SK-N-SH (cell line): ENCODE measurements around the gene TMEM140. TPM values are rescaled to one million over a fixed set of nuclear protein-coding genes. Genes with fewer than 3 reads are reported as not detected.

Experiments used
- CTCF ChIA-PET: fragments of 300-600, 350-600 bp; formaldehyde crosslinking; extraction: SDS; loops from one replicate; lab custom pipeline; 2021; lab: Yijun Ruan, JAX
- POLR2A ChIA-PET: fragments of 350-600 bp; sonication (Branson Sonifier 250); formaldehyde crosslinking; extraction: SDS; loops from one replicate; lab custom pipeline; 2020; ENCODE audit warnings: antibody characterized with exemption, inconsistent platforms; lab: Yijun Ruan, JAX
- DNase-seq: peaks from one replicate; pipeline ENCODE4 v3.0.0; 2012
- H2AFZ ChIP-seq: fragments of 200-600 bp; sonication (generic); 2 replicates; pipeline ENCODE4 v1.8.1; 2016; ENCODE audit warnings: antibody characterized with exemption, mild to moderate bottlenecking, low read depth
- H3F3A ChIP-seq: fragments of 200-600 bp; sonication (generic); replicated peaks from 2 replicates; pipeline ENCODE3; 2016; ENCODE audit warnings: antibody characterized with exemption, mild to moderate bottlenecking; ENCODE audit not compliant: insufficient read depth
- H3K27ac ChIP-seq, 2 experiments: fragments of 200-500 bp in 1 of 2; fragments of 200-600 bp in 1 of 2; sonication (Bioruptor generic) in 1 of 2; sonication (generic), shearing (Covaris generic) in 1 of 2; 2 replicates each; pipeline versions ENCODE4 v1.5.1 to v1.6.1; 2014 to 2016; ENCODE audit warnings: low read depth in 2 of 2, inconsistent platforms in 1 of 2, low read length in 1 of 2, mild to moderate bottlenecking in 1 of 2, mixed read lengths in 1 of 2
- H3K27me3 ChIP-seq: fragments of 200-600 bp; sonication (generic), shearing (Covaris generic); 2 replicates; pipeline ENCODE4 v1.6.1; 2016; ENCODE audit warnings: mixed run types; ENCODE audit not compliant: insufficient read depth
- H3K36me3 ChIP-seq, 2 experiments: fragments of 200-500 bp in 1 of 2; fragments of 200-600 bp in 1 of 2; sonication (Bioruptor generic) in 1 of 2; sonication (generic) in 1 of 2; replicated peaks in 1 of 2; 2 replicates each; pipeline versions ENCODE3 to v1.5.1; 2014 to 2016; ENCODE audit warnings: low read length in 1 of 2, mild to moderate bottlenecking in 1 of 2; ENCODE audit not compliant: insufficient read depth in 2 of 2, control insufficient read depth in 1 of 2
- H3K4me1 ChIP-seq, 2 experiments: fragments of 200-500 bp in 1 of 2; fragments of 200-600 bp in 1 of 2; sonication (Bioruptor generic) in 1 of 2; sonication (generic), shearing (Covaris generic) in 1 of 2; 2 replicates each; pipeline versions ENCODE4 v1.5.1 to v1.6.1; 2014 to 2016; ENCODE audit warnings: low read depth in 1 of 2, low read length in 1 of 2, mixed run types in 1 of 2; ENCODE audit not compliant: insufficient read depth in 2 of 2, control insufficient read depth in 1 of 2
- H3K4me2 ChIP-seq: fragments of 200-600 bp; sonication (generic), shearing (Covaris generic); 2 replicates; pipeline ENCODE4 v1.6.1; 2017; ENCODE audit warnings: mixed run types
- H3K4me3 ChIP-seq, 2 experiments: fragments of 200-500 bp in 1 of 2; fragments of 200-600 bp in 1 of 2; sonication (Bioruptor generic) in 1 of 2; sonication (generic), shearing (Covaris generic) in 1 of 2; 2 replicates each; pipeline versions ENCODE4 v1.5.1 to v1.8.1; 2014 to 2016; ENCODE audit warnings: low read depth in 2 of 2, inconsistent platforms in 1 of 2, low read length in 1 of 2, mild to moderate bottlenecking in 1 of 2, mixed read lengths in 1 of 2, moderate library complexity in 1 of 2
- H3K79me2 ChIP-seq: fragments of 200-600 bp; sonication (generic); 2 replicates; pipeline ENCODE4 v1.8.1; 2017; ENCODE audit warnings: mild to moderate bottlenecking; ENCODE audit not compliant: insufficient read depth
- H3K9ac ChIP-seq: fragments of 200-600 bp; sonication (generic); 2 replicates; pipeline ENCODE4 v1.6.1; 2017; ENCODE audit warnings: mixed run types
- H3K9me2 ChIP-seq: fragments of 200-600 bp; sonication (generic); 2 replicates; pipeline ENCODE4 v1.6.1; 2017; ENCODE audit warnings: mixed run types
- H3K9me3 ChIP-seq: fragments of 200-600 bp; sonication (generic); 2 replicates; pipeline ENCODE4 v1.6.1; 2017; ENCODE audit warnings: mixed run types, mild to moderate bottlenecking, moderate library complexity
- H4K20me1 ChIP-seq: fragments of 200-600 bp; sonication (generic); 2 replicates; pipeline ENCODE4 v1.6.1; 2017; ENCODE audit warnings: mild to moderate bottlenecking, mixed run types; ENCODE audit not compliant: insufficient read depth
- CHD2 ChIP-seq: fragments of 150-350 bp; IDR thresholded peaks from 2 replicates; pipeline ENCODE4 v1.6.1; 2018; ENCODE audit warnings: low read length; ENCODE audit not compliant: partially characterized antibody
- CTCF ChIP-seq: fragments of 200-600 bp; sonication (generic); IDR thresholded peaks from 2 replicates; pipeline ENCODE4 v1.6.1; 2017; ENCODE audit warnings: antibody characterized with exemption, mild to moderate bottlenecking, moderate library complexity
- EZH2phosphoT487 ChIP-seq: fragments of 200-600 bp; sonication (generic); IDR thresholded peaks from 2 replicates; pipeline ENCODE4 v1.6.1; 2017; ENCODE audit warnings: low read depth, mixed run types, mild to moderate bottlenecking, antibody characterized with exemption, moderate library complexity, borderline replicate concordance
- FOSL2 ChIP-seq: IDR thresholded peaks from 2 replicates; pipeline ENCODE4 v1.4.0; 2012; ENCODE audit warnings: low read depth, mild to moderate bottlenecking, moderate library complexity, borderline replicate concordance
- GATA2 ChIP-seq: sonication (generic); formaldehyde crosslinking; IDR thresholded peaks from 2 replicates; pipeline ENCODE4 v1.5.0; 2020; ENCODE audit warnings: mild to moderate bottlenecking, missing genetic modification reagents
- IRF3 ChIP-seq: fragments of 150-350 bp; IDR thresholded peaks from 2 replicates; pipeline ENCODE4 v1.6.1; 2016; ENCODE audit warnings: mild to moderate bottlenecking, low read depth, low read length
- NRF1 ChIP-seq: IDR thresholded peaks from 2 replicates; pipeline ENCODE4 v1.6.1; 2012; ENCODE audit warnings: low read depth, mild to moderate bottlenecking, low read length
- POLR2AphosphoS5 ChIP-seq: IDR thresholded peaks from 2 replicates; pipeline ENCODE4 v1.6.1; 2012; ENCODE audit warnings: low read depth, low read length
- RCOR1 ChIP-seq: fragments of 150-350 bp; IDR thresholded peaks from 2 replicates; pipeline ENCODE4 v1.6.1; 2017; ENCODE audit warnings: antibody characterized with exemption, low read length
- RXRA ChIP-seq: IDR thresholded peaks from 2 replicates; pipeline ENCODE4 v1.4.0; 2012; ENCODE audit warnings: low read depth, mild to moderate bottlenecking, borderline replicate concordance
- SIN3A ChIP-seq: IDR thresholded peaks from 2 replicates; pipeline ENCODE4 v1.6.1; 2012; ENCODE audit warnings: low read depth, mild to moderate bottlenecking, low read length, moderate library complexity, borderline replicate concordance
- TCF12 ChIP-seq: IDR thresholded peaks from 2 replicates; pipeline ENCODE4 v1.4.0; 2012
- USF2 ChIP-seq: fragments of 150-350 bp; IDR thresholded peaks from 2 replicates; pipeline ENCODE4 v1.6.1; 2017; ENCODE audit warnings: antibody characterized with exemption, low read length, low read depth, borderline replicate concordance
- YY1 ChIP-seq: IDR thresholded peaks from 2 replicates; pipeline ENCODE4 v1.4.0; 2012; ENCODE audit warnings: low read depth, mild to moderate bottlenecking
- WGBS: methylation state at CpG from one replicate; pipeline ENCODE4 v1.1.6; 2017; ENCODE audit warnings: low lambda C conversion rate; 5-methylcytosine and 5-hydroxymethylcytosine counted together
- polyA plus RNA-seq, 3 experiments: library from polyadenylated mRNA; depleted of rRNA; stranded (reverse); fragments of >200 nt; gene quantifications; 2 replicates each; pipeline ENCODE4 v1.2.3, GENCODE V29; 2012

Gene TMEM140
- polyA plus RNA-seq, 1 of the 3 experiments (the other 2 are of a cell fraction), result 0.12 TPM

GRCh38 chr7:135162382-135163001, 14.6 kb downstream of the TMEM140 start:
- Histone ChIP-seq H3K27me3 (no peaks in the 10 kb centered on the region), H3F3A (peaks cover 6% of the 10 kb centered on the region), H3K9me2 (no peaks in the 10 kb centered on the region), H3K4me2 (no peak overlapping the region), H4K20me1 (no peaks in the 10 kb centered on the region), H3K79me2 (peaks cover 4% of the 10 kb centered on the region; the same call in 1 of the 2 replicates), H2AFZ (no peak overlapping the region), H3K9ac (no peak overlapping the region), H3K9me3 (no peaks in the 10 kb centered on the region), H3K36me3 (peaks cover 32 to 35% of the 10 kb centered on the region in 2 experiments), H3K4me3 (no peak overlapping the region), H3K27ac (no peak overlapping the region), H3K4me1 (peaks cover 4 to 11% of the 10 kb centered on the region in 2 experiments; a peak in 3 of 4 replicates)
- no peak for TF ChIP-seq CHD2
- no peak for TF ChIP-seq FOSL2
- no peak for TF ChIP-seq POLR2AphosphoS5
- no peak for TF ChIP-seq SIN3A
- no peak for TF ChIP-seq RXRA
- TF ChIP-seq EZH2phosphoT487, result no peak
- TF ChIP-seq USF2, result no peak
- TF ChIP-seq RCOR1, result no peak
- no peak for TF ChIP-seq CTCF
- no peak for TF ChIP-seq TCF12
- no peak for TF ChIP-seq GATA2 (CRISPR knock-in tag)
- no peak for TF ChIP-seq IRF3
- TF ChIP-seq NRF1, result no peak
- TF ChIP-seq YY1, result no peak
- POLR2A ChIA-PET, result no interaction called here
- WGBS, result 92% methylated on average over 2 of the region's 2 CpGs
- CTCF ChIA-PET, result interaction anchor here (0.7 to 1.7 kb wide), 2 partner anchors 8 to 55 kb away, joined by 3 to 4 read pairs; partner anchors contain the start of gene CYREN
- DNase-seq, result no peak
